ENCODE data around the gene PLEKHG3.

PLEKHG3 gene

GRCh38 chr14:64674829-64675228 is 29.4 kb upstream of the PLEKHG3 start:
- TF ChIP-seq POLR2A (IDR thresholded peaks at IDR 0.05; ENCODE audit: low read depth, low read length) (no peak), TAF1 (IDR thresholded peaks at IDR 0.05; ENCODE audit: low read depth, low read length) (no peak), PAX5 (IDR thresholded peaks at IDR 0.05; ENCODE audit: insufficient read depth, low read length, severe bottlenecking) (no peak), POLR2AphosphoS5 (IDR thresholded peaks at IDR 0.05; ENCODE audit: low read depth, low read length) (no peak), SPI1 (IDR thresholded peaks at IDR 0.05; ENCODE audit: low read depth, low read length) (no peak), POU2F2 (IDR thresholded peaks at IDR 0.05; ENCODE audit: low read depth, low read length) (no peak)
- DNase-seq (ENCODE audit: insufficient read length, low spot score) (no peak), FAIRE-seq (no peak)

DNA sequence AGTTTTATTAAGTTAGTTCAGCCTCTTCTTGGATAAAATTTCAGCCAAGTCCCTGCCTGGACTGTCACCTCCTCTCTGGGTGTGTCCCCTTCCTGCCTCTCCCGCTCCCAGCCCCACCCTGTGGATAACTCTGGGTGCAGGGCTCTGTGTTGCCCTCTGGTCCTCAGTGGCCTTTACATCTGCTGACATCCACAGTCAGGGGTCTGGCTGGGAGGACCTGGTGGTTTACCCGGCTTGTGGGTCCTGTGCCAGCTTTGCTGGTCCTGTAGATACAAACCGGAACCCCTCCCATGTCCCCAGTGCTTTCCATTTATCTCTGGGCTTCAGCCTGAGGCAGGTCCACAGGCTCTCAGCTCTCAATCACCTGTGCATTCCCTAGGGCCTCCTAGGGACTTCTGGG is 28.9 kb upstream of the PLEKHG3 start:
- no peak for DNase-seq (ENCODE audit: insufficient read length, low spot score)
- no peak for TF ChIP-seq POLR2A (IDR thresholded peaks at IDR 0.05; ENCODE audit: low read depth, low read length)
- no peak for TF ChIP-seq SPI1 (IDR thresholded peaks at IDR 0.05; ENCODE audit: low read depth, low read length)

DNA sequence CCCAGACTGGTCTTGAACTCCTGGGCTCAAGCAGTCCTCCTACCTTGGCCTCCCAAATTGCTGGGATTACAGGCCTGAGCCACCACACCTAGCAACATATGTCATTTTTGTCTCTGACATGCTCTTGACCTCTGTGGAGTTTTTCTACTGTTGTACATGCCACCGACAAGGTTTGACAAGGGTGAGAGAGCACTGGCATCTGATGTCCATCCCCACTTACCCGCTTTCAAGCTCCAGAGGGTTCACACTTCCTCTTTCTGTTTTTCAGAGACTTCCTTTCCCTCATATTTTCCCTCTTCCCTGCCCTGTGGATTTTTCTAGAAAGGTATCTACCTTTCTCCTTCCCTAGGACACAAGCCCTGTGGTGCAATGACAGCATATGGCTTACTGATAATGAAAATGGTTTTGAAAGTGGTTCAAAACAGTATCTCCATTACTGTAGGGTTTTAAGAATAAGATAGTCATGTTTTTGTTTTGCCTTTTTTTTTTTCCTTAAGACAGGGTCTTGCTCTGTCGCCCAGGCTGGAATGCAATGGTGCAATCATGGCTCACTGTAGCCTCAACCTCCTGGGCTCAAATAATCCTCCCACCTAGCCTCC is 27.7 kb upstream of the PLEKHG3 start:
- no peak for TF ChIP-seq POLR2A (IDR thresholded peaks at IDR 0.05; ENCODE audit: low read depth, low read length)
- peak; percentile 82 for TF ChIP-seq SPI1 (IDR thresholded peaks at IDR 0.05; ENCODE audit: low read depth, low read length)
- DNase-seq (ENCODE audit: insufficient read length, low spot score) (no peak), FAIRE-seq (no peak)

More for the DNA sequence above, 28.9 kb upstream of the PLEKHG3 start:
- no peak for FAIRE-seq

DNA sequence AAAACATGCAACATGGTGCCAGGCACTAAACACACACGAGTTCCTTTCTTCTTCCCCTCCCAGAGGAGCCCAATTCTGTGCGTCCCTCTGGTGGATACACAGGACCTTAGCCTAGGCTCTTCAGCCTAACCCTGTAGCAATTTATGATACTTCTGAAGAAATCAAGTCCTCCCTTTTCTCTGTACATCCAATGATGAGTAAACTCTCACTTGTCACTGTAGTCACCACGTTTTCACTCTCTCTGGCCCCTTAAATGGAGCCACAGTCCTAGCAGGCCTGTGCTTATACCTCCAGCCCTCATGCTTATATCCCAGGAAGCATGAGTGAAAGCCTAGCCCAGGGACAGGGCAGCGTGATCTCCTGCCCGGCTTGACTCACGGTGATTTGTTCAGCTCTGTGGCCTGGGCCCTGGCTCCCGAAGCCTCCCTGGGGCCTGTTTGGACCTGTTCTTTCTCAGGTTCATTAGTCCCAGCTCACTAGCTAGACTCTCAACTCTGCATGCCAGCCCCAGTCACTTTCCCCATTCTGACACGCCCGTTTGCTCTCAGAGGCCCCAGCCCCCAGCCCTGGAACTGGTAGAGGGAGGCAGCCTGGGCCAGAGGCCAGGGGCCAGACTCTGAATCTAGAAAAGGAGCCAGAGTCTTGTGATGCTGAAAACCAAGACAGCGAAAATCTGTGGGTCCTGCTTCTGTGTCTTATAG is 24.1 kb upstream of the PLEKHG3 start:
- DNase-seq (ENCODE audit: insufficient read length, low spot score) (no peak), FAIRE-seq (no peak)
- TF ChIP-seq POLR2A (IDR thresholded peaks at IDR 0.05; ENCODE audit: low read depth, low read length) (no peak), PAX5 (IDR thresholded peaks at IDR 0.05; ENCODE audit: insufficient read depth, low read length, severe bottlenecking) (no peak), TAF1 (IDR thresholded peaks at IDR 0.05; ENCODE audit: low read depth, low read length) (no peak), SPI1 (IDR thresholded peaks at IDR 0.05; ENCODE audit: low read depth, low read length) (no peak), POLR2AphosphoS5 (IDR thresholded peaks at IDR 0.05; ENCODE audit: low read depth, low read length) (no peak), POU2F2 (IDR thresholded peaks at IDR 0.05; ENCODE audit: low read depth, low read length) (no peak)

DNA sequence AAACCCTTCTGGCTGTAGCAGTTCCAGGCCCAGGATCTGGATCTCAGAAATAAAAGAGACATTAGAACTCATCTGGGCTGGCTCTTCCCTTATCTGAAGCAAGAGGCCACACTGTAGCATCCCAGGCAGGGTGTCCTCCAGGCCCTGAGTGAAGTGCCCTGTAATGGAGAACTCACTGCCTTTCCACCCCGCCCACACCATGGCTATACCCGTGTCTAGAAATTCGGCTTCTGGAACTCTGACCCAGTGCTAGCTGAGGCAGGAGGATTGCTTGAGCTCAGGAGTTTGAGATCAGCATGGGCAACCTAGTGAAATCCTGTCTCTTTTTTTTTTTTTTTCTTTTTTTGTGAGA is 23.5 kb upstream of the PLEKHG3 start:
- FAIRE-seq (no peak), DNase-seq (ENCODE audit: insufficient read length, low spot score) (no peak)
- no peak for TF ChIP-seq SPI1 (IDR thresholded peaks at IDR 0.05; ENCODE audit: low read depth, low read length)
- no peak for TF ChIP-seq TAF1 (IDR thresholded peaks at IDR 0.05; ENCODE audit: low read depth, low read length)
- no peak for TF ChIP-seq POLR2AphosphoS5 (IDR thresholded peaks at IDR 0.05; ENCODE audit: low read depth, low read length)
- TF ChIP-seq POU2F2 (IDR thresholded peaks at IDR 0.05; ENCODE audit: low read depth, low read length) = no peak
- TF ChIP-seq PAX5 (IDR thresholded peaks at IDR 0.05; ENCODE audit: insufficient read depth, low read length, severe bottlenecking) = no peak
- no peak for TF ChIP-seq POLR2A (IDR thresholded peaks at IDR 0.05; ENCODE audit: low read depth, low read length)

DNA sequence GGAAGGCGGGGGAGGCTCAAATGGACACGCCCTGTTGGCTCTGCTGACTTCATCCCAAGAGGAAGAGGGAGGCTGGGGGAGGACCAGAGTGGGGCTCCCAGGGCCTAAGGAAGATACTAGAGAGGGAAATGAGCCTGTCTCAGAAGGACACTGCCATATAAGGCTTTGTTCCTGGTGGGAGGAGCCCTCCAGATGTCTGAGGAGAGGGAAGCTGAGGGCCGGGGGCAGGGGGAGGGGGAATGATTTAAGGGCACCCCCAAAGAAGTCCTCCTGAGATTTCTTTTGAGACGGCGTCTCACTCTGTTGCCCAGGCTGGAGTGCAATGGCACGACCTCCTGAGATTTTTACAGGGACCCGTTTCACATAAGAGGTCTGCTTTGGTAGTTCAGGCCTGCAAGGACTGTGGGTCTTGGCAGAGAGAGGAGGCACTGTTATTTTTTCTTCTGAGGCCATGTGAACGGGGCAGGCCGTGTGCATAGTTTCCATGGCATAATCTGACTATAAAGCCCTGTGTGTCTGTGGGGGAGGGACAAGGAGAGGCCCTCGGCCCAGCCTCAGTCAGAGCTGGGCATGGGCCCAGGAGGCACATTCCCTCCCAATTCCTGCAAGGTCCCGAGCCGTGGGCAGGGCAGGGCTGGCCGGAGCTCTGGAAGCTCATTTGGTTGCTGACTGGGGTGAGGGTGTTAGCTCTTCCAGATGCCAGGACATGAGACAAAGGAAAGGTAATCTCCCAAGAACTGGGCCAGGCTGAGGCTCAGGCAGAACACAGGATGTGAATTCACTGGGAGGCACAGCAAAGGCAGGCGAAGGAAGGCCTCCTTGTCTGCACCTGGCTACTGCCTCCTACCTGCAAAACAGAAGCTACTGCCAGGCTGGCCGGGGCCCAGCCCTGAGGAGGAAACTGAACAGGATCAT is 22.2 kb upstream of the PLEKHG3 start:
- no peak for FAIRE-seq
- no peak for TF ChIP-seq TAF1 (IDR thresholded peaks at IDR 0.05; ENCODE audit: low read depth, low read length)
- TF ChIP-seq PAX5 (IDR thresholded peaks at IDR 0.05; ENCODE audit: insufficient read depth, low read length, severe bottlenecking) = no peak
- TF ChIP-seq POU2F2 (IDR thresholded peaks at IDR 0.05; ENCODE audit: low read depth, low read length) = no peak
- TF ChIP-seq SPI1 (IDR thresholded peaks at IDR 0.05; ENCODE audit: low read depth, low read length) = no peak
- no peak for TF ChIP-seq POLR2AphosphoS5 (IDR thresholded peaks at IDR 0.05; ENCODE audit: low read depth, low read length)
- TF ChIP-seq POLR2A (IDR thresholded peaks at IDR 0.05; ENCODE audit: low read depth, low read length) = no peak
- no peak for DNase-seq (ENCODE audit: insufficient read length, low spot score)

- no peak for DNase-seq (ENCODE audit: insufficient read length, low spot score)
- no peak for FAIRE-seq
- TF ChIP-seq TAF1 (IDR thresholded peaks at IDR 0.05; ENCODE audit: low read depth, low read length) (no peak), PAX5 (IDR thresholded peaks at IDR 0.05; ENCODE audit: insufficient read depth, low read length, severe bottlenecking) (no peak), POLR2A (IDR thresholded peaks at IDR 0.05; ENCODE audit: low read depth, low read length) (no peak), POLR2AphosphoS5 (IDR thresholded peaks at IDR 0.05; ENCODE audit: low read depth, low read length) (no peak), SPI1 (IDR thresholded peaks at IDR 0.05; ENCODE audit: low read depth, low read length) (no peak), POU2F2 (IDR thresholded peaks at IDR 0.05; ENCODE audit: low read depth, low read length) (no peak)
Measured at GRCh38 chr14:64682843-64683242, 21.4 kb upstream of the PLEKHG3 start.

- FAIRE-seq (no peak), DNase-seq (ENCODE audit: insufficient read length, low spot score) (no peak)
- TF ChIP-seq PAX5 (IDR thresholded peaks at IDR 0.05; ENCODE audit: insufficient read depth, low read length, severe bottlenecking) (no peak), POU2F2 (IDR thresholded peaks at IDR 0.05; ENCODE audit: low read depth, low read length) (no peak), POLR2A (IDR thresholded peaks at IDR 0.05; ENCODE audit: low read depth, low read length) (no peak)
Measured at GRCh38 chr14:64683264-64683663, 21.0 kb upstream of the PLEKHG3 start.

DNA sequence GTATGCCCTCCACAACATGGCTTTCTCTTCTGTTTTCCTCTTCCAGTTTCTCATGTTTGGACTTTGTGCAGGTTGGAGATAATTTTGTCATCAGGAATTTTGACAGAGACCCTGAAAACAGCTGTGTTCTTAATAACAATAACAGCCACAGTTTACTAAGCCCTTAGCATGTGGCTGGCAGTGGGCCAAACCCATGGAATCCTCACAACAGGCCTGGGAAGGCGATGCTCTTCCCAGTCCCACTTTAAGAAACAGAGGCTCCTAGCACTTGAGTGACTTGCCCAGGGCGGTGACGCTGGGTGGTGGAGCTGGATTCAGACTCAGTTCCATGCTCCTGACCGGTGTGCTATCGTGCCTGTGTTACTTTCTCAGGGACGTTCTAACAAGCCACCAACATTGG is 20.1 kb upstream of the PLEKHG3 start:
- TF ChIP-seq POLR2A (IDR thresholded peaks at IDR 0.05; ENCODE audit: low read depth, low read length) (no peak), PAX5 (IDR thresholded peaks at IDR 0.05; ENCODE audit: insufficient read depth, low read length, severe bottlenecking) (no peak), TAF1 (IDR thresholded peaks at IDR 0.05; ENCODE audit: low read depth, low read length) (no peak), POLR2AphosphoS5 (IDR thresholded peaks at IDR 0.05; ENCODE audit: low read depth, low read length) (no peak), POU2F2 (IDR thresholded peaks at IDR 0.05; ENCODE audit: low read depth, low read length) (no peak), SPI1 (IDR thresholded peaks at IDR 0.05; ENCODE audit: low read depth, low read length) (no peak)
- no peak for DNase-seq (ENCODE audit: insufficient read length, low spot score)
- no peak for FAIRE-seq

All from GM12891 (cell line).